HG02588 (cell line): Measurements from ENCODE around the gene TSPAN14.
A peak's percentile ranks its signal among the peaks of the same experiment; 100 is the strongest.
"Not testable (repeated sequence)": the region's sequence is repeated elsewhere in the genome, so short reads cannot be mapped to it uniquely, and the experiment has no call there.

ENCODE experiments used
- ATAC-seq: cut with Tn5 transposase; IDR thresholded peaks from one replicate; pipeline ENCODE4 v1.9.1; 2021; ENCODE audit warnings: mild to moderate bottlenecking, moderate library complexity; ENCODE audit not compliant: unreplicated experiment

Gene TSPAN14

GRCh38 chr10:80453842-80454512 is at the start of gene TSPAN14:
TSS of gene TSPAN14 (plus strand) at chr10:80454310. CDS start at chr10:80489234, 34,924 bp downstream.
- peak; percentile 72 for ATAC-seq

- no peak for ATAC-seq
Measured at GRCh38 chr10:80405035-80405434, 49.1 kb upstream of the TSPAN14 start.

GRCh38 chr10:80405626-80406025 is 48.5 kb upstream of the TSPAN14 start:
- no peak for ATAC-seq

- no peak for ATAC-seq
Measured at GRCh38 chr10:80406204-80406603, 47.9 kb upstream of the TSPAN14 start.

GRCh38 chr10:80407812-80408241 is 46.3 kb upstream of the TSPAN14 start:
- ATAC-seq = peak; percentile 30

- peak; percentile 96 for ATAC-seq
Measured at GRCh38 chr10:80408242-80409101, 45.6 kb upstream of the TSPAN14 start, which contains the start of gene PRXL2A. TSS of gene PRXL2A (plus strand) at chr10:80408551. CDS start at chr10:80420468, 11,917 bp downstream.

- ATAC-seq = no peak
Measured at GRCh38 chr10:80409121-80409520, 45.0 kb upstream of the TSPAN14 start.

GRCh38 chr10:80410122-80410521 is 44.0 kb upstream of the TSPAN14 start:
- no peak for ATAC-seq

GRCh38 chr10:80410578-80411145 is 43.4 kb upstream of the TSPAN14 start:
- no peak for ATAC-seq

- ATAC-seq = no peak
Measured at GRCh38 chr10:80411267-80411668, 42.8 kb upstream of the TSPAN14 start.

GRCh38 chr10:80411681-80412220 is 42.4 kb upstream of the TSPAN14 start:
- ATAC-seq = no peak

GRCh38 chr10:80412486-80412885 is 41.6 kb upstream of the TSPAN14 start:
- no peak for ATAC-seq

- ATAC-seq = no peak
Measured at GRCh38 chr10:80413271-80413996, 40.7 kb upstream of the TSPAN14 start.

GRCh38 chr10:80414142-80414895 is 39.8 kb upstream of the TSPAN14 start:
- no peak for ATAC-seq

GRCh38 chr10:80415734-80416478 is 38.2 kb upstream of the TSPAN14 start:
- ATAC-seq = no peak

- no peak for ATAC-seq
Measured at GRCh38 chr10:80416479-80417098, 37.5 kb upstream of the TSPAN14 start.

- not testable (repeated sequence) for ATAC-seq
Measured at GRCh38 chr10:80417256-80417655, 36.9 kb upstream of the TSPAN14 start.

- ATAC-seq = no peak
Measured at GRCh38 chr10:80421050-80421706, 32.9 kb upstream of the TSPAN14 start.
